GM15510 (cell line): ENCODE results near the gene ADAM19.

Source experiments
- POLR2A ChIP-seq: IDR thresholded peaks from 3 replicates; pipeline ENCODE4 v1.6.1; 2011; ENCODE audit warnings: borderline replicate concordance; ENCODE audit not compliant: insufficient read length; ENCODE audit errors: extremely low read depth

The ADAM19 gene

DNA sequence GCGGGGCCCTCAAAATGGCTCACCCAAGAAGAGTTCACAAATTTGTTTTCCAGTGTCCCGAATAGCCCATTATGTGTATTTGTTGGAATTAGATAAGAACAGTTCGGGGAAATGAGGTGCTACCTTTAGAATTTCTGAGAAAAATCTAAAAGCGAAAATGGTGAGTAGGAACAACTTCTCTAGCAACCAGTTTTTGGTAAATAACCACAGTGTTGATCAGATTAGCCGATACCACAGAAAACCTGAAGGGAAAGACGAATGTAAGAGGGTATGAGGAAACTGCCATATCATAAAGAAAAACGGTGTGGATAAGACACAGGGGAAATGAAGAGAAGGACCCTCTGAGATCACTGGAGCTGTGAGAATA lies 31.0 kb downstream of the ADAM19 start:
- no peak for TF ChIP-seq POLR2A

DNA sequence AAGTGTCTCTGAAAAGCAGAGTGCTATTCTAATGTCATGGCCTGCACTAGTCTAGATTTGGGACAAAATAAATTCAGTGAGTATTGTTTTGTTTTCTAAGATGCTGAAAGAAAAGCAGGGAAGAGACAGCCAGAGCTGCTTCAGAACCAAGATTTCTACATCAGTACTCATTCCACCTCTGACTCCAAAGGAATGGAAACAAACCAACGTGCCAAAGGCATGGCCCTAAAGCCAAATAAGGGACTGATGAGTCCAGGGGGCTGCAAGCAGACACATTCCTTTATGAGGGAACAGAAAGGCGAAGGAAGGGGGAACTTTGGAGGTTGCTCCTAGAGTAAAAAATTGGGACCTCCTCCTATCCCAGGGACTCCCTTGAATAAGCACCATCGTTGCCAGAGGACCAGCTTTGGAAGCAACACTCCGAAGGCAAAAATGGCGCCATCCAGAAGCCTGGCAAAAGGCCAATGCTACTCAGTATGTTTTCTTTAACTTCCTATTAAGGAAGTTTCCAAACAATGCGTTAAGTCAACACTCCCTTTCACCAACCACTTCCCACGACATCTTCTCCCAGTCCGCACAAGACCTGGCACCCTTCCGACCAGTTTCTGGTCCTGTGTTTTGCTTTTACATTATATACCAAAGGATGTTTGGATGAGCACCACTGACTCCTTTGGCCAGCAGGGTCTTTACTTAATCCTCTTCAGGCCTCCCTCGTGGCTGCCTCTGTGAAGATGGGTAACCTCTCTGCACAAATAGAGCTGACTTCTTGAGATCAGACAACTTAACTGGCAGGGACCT lies 31.6 kb downstream of the ADAM19 start:
- TF ChIP-seq POLR2A = no peak

GRCh38 chr5:157542282-157543000 lies 33.1 kb downstream of the ADAM19 start:
- no peak for TF ChIP-seq POLR2A

DNA sequence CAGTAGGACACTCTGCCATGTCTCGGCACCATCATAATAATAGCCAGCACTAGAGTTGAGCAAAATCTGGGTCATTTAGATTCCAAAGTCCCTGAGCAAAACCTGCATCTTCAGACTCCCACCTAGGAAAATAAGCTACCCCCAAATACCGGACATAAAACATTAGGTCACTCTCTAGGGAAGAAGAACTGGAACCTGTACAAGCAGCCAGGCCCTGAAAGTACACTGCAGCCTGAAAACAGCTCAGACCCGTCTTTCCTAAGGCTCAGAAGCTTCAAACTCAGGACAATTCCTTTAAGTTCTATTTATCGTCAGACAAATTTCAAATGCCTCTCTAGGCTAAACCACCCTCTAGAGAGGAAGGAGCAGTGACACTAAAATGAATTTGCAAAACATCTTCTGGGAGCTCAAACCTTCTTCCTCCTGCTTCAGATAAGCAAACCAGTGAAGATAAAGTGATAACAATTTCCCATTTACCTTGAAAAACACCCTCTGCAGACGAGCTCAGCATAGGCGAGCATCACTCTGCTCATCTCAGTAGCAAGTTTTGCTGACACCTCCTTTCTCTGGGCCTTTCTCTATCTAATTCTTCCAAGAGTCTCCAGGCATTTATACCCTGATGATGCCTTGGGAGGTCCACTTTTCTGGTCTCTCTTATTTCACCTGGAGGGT lies 34.0 kb downstream of the ADAM19 start:
- no peak for TF ChIP-seq POLR2A

GRCh38 chr5:157540707-157541446 lies 34.7 kb downstream of the ADAM19 start:
- TF ChIP-seq POLR2A = peak; percentile 47

DNA sequence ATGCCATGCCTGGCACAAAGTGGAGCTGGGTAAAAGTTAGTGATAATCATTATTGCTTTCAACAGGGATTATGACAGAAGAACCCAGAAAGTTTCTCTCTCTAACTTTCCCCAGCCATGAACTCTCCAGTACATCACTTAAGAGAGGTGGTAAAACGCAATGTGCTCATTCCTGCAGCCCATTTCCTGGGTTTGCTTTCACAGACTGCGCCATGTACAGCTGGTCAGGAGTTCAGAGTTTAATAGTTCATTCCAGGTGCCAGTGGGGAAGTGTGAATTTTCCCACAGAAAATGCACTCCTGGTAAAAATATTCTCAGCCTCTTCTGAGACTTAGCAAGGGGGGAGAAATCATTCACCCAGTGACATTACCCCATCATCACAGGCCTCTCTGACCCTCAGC lies 35.5 kb downstream of the ADAM19 start:
- no peak for TF ChIP-seq POLR2A

DNA sequence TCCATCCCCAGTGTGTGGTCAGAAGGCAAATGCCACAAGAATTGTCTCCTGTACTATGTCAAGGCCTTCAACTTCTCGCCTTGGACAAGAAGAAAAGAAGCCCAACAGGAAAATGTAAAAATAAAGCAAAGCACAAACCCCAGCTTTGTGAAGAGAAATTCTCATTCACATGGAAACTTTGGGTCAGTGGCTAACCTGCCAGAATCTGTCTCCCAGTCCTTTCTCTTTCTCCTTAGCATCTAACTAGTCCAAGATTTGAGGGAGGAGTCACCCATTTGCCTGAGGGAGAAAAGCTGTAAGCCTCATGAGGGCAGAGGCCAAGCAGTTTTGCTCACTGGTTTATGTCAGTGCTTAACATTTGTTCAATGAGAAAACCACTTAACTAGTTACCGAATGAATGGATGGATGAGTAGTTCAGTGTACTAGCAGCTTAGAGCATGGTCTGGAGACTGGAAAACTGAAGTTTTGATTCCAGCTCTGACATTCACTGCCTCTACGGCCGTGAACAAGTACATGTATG lies 36.0 kb downstream of the ADAM19 start:
- no peak for TF ChIP-seq POLR2A

DNA sequence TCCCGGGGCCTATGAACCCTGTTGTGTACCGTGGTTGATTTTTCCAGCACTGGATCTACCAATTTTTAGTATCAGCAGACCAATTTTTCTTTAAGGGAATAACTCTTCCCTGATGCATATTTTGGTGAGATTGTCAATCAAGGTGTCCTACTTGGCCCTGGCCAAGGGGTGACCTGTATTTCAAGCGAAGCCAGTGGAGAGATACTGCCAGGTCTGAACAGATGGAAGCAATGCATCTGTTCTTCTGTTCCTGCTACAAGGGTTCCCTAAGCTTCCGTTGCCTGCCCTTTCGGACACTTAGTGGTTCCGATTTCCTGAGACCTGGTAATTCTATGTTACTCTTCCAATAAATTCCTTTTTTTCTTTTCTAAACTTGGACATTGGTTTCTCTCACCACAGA lies 37.3 kb downstream of the ADAM19 start:
- no peak for TF ChIP-seq POLR2A

DNA sequence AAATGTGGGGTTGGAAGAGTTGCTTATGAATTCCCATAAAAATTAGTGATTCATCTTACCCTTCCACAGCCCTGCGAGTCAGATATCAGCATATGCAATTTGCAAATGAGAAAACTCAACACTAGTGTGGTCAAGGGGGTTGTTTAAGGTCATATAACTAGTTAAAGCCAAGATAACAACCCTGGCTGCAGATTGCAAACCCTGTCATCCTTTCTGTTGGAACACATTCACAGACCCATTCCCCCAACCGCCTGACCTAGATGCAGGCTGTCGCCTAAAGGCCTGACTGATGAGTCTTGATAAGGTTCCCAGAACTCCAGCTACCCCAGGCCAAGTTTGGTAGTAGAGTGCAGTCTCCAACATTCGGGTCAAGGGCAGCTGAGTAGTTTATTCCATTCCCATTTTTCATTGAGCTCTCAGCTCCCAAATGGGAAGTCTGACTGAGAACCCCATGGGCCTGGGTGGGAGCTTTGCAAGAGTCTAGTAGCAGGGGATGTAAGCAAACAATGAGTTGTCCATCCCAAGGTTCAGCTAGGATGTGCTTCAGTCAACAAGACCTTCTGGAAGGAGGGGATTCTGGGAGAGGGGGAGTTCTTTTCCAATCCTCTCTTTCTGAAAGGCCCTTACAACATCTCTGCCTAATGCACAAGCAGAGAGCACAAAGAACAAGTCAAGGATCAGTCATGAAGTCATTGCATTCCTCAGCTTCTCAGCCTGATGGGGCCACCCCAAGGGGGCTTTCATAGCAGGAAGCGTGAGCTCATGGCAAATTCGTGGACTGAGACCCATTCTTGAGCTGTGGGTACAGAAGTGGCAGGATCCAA lies 40.3 kb downstream of the ADAM19 start:
- TF ChIP-seq POLR2A = no peak

- no peak for TF ChIP-seq POLR2A
Observed at GRCh38 chr5:157533011-157533481, 42.5 kb downstream of the ADAM19 start.

DNA sequence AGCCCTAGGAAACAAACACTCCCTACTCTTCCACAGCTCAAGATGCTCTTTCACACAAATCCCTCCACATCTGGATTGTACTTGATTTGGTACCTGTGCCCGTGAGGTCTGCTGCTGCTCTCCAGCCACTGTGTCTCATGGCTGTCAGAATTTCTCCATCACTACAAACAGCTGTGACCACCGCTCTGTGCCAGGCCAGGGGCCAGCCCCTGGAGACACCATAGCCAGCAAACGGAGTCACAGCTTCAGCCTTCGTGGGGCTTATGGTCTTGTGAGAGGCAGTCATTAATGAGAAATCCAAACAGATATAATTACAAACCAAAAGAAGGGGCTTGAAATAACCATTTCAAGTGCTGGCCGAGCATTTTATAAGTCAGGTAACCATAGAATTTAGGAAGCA lies 43.6 kb downstream of the ADAM19 start:
- no peak for TF ChIP-seq POLR2A

DNA sequence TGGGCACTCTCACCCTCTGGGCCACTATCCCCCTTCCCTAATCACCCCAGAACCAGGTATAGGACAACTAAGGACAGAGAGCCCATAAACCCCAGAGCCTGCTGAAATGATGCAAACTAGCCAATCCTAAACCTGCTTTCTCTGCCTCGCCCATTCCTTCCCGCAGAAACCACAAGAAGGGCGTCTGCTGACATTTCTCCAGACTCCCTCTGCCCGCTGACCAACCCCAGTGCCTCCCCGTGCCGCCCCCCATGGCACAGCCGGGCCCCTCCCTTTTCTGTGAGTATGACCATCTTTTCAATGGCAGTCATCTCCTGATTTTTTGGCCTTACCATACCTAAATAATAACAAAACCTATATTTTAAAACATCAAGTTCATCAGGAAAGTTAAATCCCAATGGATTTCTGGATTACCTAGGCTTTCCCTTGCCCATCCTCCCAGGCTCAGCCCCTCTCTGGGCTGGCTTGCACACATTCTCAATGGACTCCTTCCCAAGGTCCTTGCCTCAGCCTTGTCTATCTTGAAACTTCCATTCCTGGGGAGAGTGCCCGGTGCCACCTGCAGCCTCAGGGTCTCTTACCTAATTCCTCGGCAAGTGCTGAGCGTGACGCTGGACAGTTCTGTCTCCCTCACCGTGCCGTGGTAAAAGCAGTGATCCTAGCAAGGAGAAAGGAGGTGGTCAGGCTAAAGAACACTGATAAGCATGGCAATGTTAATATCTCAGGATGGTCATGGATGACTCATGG lies 45.2 kb downstream of the ADAM19 start:
- TF ChIP-seq POLR2A = no peak

- TF ChIP-seq POLR2A = no peak
Observed at GRCh38 chr5:157529002-157529401, 46.6 kb downstream of the ADAM19 start.
